Subcutaneous adipose tissue (tissue), 4 donors: ENCODE results near the gene SPRING1. TPM values are rescaled to one million over a fixed set of nuclear protein-coding genes. Genes with fewer than 3 reads are reported as not detected.

ENCODE experiments used
- total RNA-seq, 4 donors: library from RNA; depleted of rRNA; stranded (reverse); fragments of >200 nt; gene quantifications; one replicate each; pipeline ENCODE4 v1.1.0, GENCODE V29; 2016
- TF ChIP-seq, protein P1 (sequence below): fragments of 450-650 bp; IDR thresholded peaks from one replicate; pipeline ENCODE4 v1.5.1; 2016; ENCODE audit warnings: low read depth, mild to moderate bottlenecking, control low read depth, antibody characterized with exemption, moderate library complexity

SPRING1 gene
- total RNA-seq, 4 donors from 2014 or later = 9.6 to 38.1 (median 16.8) TPM

GRCh38 chr12:116735951-116736599, 1.8 kb downstream of the SPRING1 start:
- TF ChIP-seq, protein P1, sequence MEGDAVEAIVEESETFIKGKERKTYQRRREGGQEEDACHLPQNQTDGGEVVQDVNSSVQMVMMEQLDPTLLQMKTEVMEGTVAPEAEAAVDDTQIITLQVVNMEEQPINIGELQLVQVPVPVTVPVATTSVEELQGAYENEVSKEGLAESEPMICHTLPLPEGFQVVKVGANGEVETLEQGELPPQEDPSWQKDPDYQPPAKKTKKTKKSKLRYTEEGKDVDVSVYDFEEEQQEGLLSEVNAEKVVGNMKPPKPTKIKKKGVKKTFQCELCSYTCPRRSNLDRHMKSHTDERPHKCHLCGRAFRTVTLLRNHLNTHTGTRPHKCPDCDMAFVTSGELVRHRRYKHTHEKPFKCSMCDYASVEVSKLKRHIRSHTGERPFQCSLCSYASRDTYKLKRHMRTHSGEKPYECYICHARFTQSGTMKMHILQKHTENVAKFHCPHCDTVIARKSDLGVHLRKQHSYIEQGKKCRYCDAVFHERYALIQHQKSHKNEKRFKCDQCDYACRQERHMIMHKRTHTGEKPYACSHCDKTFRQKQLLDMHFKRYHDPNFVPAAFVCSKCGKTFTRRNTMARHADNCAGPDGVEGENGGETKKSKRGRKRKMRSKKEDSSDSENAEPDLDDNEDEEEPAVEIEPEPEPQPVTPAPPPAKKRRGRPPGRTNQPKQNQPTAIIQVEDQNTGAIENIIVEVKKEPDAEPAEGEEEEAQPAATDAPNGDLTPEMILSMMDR = no peak

- TF ChIP-seq, protein P1 = no peak
These were observed 2.8 kb downstream of the SPRING1 start for GRCh38 chr12:116735084-116735483.

DNA sequence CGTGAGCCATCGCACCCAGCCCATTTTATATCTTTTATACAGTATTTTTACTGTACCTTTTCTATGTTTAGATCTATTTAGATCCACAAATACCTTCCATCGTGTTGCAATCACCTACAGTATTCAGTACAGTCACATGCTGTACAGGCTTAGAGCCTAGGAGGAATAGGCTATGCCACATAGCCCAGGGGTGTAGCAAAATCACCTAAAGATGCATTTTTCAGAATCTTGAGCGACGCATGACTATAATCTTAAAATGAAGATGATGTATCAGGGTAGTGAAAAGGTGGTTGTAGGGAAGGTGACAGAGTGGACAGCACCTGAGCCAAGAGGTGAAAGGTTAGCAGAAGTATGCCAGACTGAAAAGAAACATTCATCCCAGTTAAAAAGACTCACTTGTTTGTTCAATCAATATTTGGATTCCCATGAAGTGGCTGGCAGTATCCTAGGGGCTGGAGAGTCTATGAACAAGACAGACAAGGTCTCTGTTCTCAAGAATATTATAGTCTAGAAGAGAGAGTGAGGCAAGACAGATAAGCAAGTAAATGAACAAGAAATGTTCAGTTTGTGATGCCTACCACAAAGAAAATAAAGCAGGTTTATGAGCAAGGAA, 3.6 kb downstream of the SPRING1 start:
- TF ChIP-seq, protein P1 = no peak

GRCh38 chr12:116731801-116732200, 6.1 kb downstream of the SPRING1 start:
- TF ChIP-seq, protein P1 = no peak

DNA sequence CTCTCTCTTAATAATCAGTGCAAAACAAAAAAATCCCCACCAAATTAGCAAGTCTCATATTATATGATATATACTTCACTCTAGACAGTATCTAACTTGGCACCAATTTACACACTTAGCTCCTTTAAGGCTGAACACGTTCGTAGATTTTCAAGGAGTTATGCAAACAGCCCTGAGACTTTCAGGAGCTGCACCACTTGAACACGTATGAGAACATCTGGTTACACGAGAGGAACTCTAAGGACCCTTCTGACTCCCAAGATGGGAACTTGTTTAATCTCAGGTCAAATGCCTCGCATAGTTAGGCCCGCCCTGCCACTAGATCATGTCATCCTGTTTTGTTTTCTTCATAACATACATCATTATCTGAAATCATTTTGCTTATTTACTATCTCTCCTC, 10.0 kb downstream of the SPRING1 start:
- TF ChIP-seq, protein P1 = no peak

- TF ChIP-seq, protein P1 = no peak
These were observed 10.6 kb downstream of the SPRING1 start for GRCh38 chr12:116727261-116727660.

DNA sequence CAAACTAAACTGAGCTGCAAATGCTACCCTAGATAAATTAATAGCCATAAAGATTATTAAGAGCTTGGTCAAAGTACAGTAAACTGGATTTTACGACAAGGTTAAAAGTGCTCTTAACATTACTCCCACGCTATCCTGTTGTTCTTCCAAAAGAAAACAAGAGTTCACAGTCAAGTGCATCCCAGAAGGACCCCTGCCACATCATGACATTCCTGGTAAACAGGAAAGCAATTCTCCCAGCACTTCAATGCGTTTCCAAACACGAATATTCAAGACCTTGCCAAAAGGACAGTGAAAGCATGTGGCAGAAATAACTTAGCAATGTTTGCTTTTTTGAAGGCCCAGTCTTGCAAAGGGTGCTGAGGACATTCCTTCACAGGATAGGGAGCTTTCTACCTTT, 11.2 kb downstream of the SPRING1 start:
- TF ChIP-seq, protein P1 = no peak
